Neural cell (in vitro differentiated cells): Measurements from ENCODE around the gene WDR7.

Source experiments
- CTCF ChIP-seq: fragments of 450-650 bp; IDR thresholded peaks from 2 replicates; pipeline ENCODE4 v1.5.1; 2014; ENCODE audit warnings: antibody characterized with exemption, mild to moderate bottlenecking, moderate library complexity; ENCODE audit not compliant: poor library complexity, severe bottlenecking
- EZH2 ChIP-seq: fragments of 200-600, 300-800 bp; shearing (Covaris generic), sonication (generic); IDR thresholded peaks from 2 replicates; pipeline ENCODE4 v1.6.1; 2014; ENCODE audit warnings: antibody characterized with exemption, low read length, borderline replicate concordance, mild to moderate bottlenecking; ENCODE audit not compliant: insufficient read depth, poor library complexity, severe bottlenecking
- MXI1 ChIP-seq: fragments of 450-650 bp; conservative IDR thresholded peaks from 2 replicates; pipeline ENCODE4 v1.6.1; 2014; ENCODE audit warnings: antibody characterized with exemption, mild to moderate bottlenecking; ENCODE audit not compliant: poor library complexity, severe bottlenecking
- POLR2AphosphoS5 ChIP-seq: IDR thresholded peaks from 2 replicates; pipeline ENCODE4 v1.6.1; 2012
- REST ChIP-seq: IDR thresholded peaks from 2 replicates; pipeline ENCODE4 v1.6.1; 2012; ENCODE audit warnings: borderline replicate concordance
- SMC3 ChIP-seq: fragments of 450-650 bp; conservative IDR thresholded peaks from 2 replicates; pipeline ENCODE4 v1.6.1; 2014; ENCODE audit warnings: antibody characterized with exemption, mild to moderate bottlenecking, moderate library complexity; ENCODE audit not compliant: poor library complexity

GRCh38 chr18:56902653-56903052 is 251.5 kb downstream of the WDR7 start:
- TF ChIP-seq EZH2: no peak
- no peak for TF ChIP-seq CTCF
- TF ChIP-seq POLR2AphosphoS5: no peak
- no peak for TF ChIP-seq SMC3
- no peak for TF ChIP-seq MXI1
- TF ChIP-seq REST: no peak
